Islet of Langerhans (tissue), 1 donor: ENCODE results near the gene PLEKHA8.
A peak's percentile ranks its signal among the peaks of the same experiment; 100 is the strongest.
"Not testable (repeated sequence)": the region's sequence is repeated elsewhere in the genome, so short reads cannot be mapped to it uniquely, and the experiment has no call there.

Source experiments
- FAIRE-seq: peaks from one replicate; lab custom pipeline; 2011; peaks lifted over from hg19 to GRCh38; lab: Jason Lieb, UNC

PLEKHA8 gene

DNA sequence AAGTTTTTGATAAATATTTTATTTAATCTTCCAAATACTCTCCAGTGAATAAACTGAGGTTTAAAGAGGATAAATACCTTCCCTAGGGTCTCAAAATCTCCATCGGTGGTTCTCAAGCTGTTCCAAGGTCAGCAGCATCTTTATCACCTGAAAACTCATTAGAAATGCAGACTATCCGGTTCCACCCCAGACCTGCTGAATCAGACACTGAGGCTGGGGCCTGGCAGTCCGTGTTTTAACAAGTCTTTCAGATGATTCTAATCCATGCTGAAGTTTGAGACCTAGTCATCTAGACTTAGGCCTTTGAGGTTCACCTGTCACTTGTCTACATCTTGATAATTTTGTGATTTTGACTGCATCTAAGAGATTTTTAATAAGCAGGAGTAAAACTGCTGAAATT lies 37.5 kb downstream of the PLEKHA8 start:
- no peak for FAIRE-seq

DNA sequence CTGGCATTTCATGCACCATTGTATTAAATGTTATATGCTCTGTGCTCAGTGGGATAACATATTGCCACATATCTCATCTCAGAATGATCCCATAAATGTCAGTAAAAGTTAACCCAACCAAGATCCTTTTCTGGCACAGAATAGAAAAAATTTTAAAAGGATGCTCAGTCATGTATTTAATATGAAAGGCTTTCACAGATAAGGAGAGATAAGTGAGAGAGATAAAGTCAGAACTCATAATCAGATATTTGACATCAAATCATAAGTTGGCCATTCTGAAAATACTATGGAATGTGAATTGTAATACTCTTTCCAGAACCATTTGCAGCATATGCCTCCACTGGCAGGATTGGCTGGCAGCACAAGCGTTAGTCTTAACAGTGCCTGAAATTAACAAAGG lies 38.5 kb downstream of the PLEKHA8 start:
- no peak for FAIRE-seq

DNA sequence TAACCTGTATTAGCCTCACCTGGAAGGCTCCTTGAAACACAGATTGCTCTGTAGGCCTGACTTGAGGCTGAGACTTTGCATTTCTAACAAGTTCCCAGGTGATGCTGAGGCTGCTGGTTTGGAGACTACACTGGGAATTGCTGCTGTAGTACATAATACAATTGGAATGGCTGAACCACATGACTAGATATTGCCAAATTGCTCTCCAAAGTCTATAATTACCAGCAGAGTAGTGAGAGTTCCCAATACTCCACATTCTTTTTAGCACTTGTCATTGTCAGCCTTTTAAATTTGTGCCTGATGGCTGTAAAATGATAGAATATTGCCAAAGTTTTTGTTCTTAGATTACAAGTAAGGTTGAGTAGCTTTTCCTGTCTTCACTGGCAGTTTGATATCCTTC lies 39.9 kb downstream of the PLEKHA8 start:
- no peak for FAIRE-seq

DNA sequence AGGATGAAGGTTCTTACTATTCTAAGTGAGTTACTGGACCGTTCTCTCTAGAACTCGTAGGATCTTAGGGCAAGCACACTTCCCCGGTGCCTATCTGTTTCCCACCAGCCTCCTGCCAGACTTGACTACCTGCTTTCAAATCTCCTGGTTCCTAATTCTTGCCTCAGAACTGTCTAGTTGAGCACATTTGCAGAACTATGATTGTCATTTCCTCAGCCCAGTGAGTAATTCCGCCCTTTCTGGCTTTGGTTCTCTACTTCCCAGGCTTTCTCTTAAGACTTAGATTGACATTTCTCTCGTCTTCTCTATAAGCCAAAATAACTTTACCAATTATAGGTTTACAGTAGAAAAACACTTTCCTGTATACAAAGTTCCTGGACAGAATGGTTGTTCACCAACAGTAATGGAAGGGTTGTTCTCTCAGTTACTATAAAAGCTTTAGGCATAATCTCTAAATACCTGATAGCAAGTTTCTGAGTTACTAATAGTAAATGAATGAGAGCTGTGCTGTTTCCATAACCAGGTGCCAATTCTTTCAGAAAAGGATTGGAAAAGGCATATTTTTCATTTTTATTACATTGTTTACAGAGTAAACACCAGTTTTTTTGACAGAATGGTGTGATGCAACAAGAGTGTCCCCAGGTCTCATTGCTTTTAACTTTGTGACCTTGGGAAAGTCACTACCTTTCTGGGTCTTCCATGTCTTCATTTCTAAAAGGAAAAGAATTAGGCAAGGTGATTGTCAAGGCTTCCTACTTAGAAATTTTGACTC lies 41.1 kb downstream of the PLEKHA8 start:
- no peak for FAIRE-seq

DNA sequence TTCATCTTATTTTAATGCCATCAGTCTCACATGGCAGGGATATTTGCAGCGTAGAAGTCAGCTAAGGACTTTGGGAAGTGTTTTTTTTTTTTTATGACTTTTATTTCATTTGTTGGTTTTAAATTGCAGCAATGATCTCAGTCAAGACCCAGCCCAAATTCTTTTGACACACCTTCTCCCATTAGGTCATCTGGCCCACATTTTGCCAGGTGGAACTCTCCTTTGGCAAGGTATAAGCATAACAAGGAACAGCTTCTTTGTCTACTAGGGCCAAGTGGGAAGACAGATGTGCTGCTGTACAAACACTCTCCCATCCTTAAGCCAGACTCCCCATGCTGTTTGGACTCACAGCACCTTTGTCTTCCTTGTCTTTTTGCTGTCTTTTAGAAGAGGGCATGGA lies 41.8 kb downstream of the PLEKHA8 start:
- FAIRE-seq = no peak

DNA sequence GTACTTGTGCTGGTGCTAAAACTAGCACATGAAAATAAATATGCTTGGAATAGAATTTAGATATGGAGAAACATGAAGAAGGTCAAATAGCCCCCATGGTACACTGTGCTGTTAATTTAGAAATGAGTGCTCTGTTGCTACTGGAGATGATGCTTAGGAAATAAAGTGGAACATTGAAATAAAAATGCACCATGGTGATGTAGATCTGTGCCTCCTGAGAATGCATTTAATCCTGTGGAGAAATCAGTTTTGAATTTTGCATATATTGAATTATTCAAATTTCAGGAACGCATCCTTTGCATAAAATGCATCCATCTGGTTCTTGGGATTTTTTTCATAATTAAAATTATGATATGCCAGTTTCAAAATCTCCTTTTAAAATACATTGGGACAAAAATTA lies 44.5 kb downstream of the PLEKHA8 start:
- no peak for FAIRE-seq

DNA sequence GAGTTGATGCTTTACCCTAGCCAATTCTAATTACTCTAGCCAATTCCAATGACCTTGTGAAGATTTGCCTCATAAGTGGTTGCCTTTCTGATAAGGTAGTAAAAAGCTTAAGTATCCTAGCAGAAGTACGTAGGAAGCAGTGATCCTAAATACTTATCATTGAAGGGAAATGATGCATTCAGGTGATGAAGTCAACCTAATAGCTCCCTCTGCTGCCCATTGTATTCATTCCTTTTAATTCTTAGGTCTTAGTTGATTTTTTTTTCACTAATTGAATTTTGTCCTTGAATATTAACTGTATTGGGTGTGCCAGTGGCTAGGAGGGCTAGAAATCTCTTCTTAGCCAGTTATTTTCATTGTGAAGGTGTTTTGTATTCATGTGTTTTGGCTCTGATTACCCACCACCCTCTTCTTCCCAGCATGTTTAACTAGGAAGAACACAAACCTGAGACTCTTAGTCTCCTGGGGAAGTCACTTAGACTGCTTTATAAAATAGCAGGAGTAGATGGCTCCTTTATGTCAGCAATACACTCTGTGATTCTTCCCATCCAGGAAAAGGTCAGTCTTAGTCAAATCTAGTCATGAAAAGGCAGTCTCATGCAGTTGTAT lies 46.3 kb downstream of the PLEKHA8 start:
- FAIRE-seq = peak; percentile 97

DNA sequence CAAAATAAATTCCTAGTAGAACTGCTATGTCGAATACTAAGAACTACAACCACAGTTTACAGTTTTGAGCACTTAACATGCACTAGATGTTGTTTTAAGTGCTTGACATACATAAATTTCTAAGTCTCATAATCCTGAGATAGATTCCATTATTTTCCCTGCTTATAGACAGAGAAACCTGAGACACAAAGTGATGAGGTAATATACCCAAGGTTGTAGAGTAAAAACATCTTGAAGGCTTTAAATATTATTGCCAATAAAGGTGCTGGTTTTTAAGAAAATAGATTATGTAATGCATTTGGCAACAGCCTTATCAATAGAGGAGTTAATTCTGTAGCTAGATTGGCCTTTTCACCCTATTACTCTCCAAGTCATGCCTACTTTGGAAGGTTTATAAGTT lies 48.2 kb downstream of the PLEKHA8 start:
- FAIRE-seq = no peak

DNA sequence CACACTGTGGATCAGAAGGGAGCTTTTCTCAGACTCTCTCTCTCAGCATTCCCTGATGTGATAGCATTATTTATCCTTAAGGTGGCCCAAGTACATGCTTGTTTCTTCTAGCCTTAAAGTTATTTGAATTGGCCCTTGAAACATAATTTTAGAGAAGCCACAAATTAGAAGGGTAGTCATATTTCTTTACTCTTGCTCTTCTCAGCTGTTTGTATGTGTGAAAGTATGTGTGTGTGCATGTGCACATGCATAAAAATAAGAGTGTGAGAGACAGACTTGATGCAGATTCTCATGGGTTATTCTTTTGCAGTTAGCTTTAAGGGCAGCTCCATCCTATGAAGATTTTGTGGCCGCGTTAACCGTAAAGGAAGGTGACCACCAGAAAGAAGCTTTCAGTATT lies 50.1 kb downstream of the PLEKHA8 start:
- FAIRE-seq = no peak

DNA sequence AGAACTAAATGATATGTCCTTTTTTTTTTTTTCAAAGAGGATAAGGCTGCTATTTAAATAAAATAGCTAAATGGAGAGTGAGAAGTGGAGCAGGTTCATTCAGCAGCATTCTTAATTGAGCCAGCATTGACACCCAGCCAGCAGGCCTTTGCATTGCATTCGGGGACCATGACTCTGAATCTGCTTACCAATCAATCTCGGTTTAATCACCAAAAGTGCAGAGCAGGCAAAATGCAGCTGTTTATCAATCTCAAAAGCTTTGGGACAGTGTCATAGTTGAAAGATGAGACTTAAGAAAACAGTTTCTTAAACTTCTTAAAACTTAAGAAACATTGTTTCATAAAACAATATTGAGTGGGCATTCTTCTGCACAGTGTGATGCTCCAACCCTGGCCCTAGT lies 51.7 kb downstream of the PLEKHA8 start:
- FAIRE-seq = no peak

DNA sequence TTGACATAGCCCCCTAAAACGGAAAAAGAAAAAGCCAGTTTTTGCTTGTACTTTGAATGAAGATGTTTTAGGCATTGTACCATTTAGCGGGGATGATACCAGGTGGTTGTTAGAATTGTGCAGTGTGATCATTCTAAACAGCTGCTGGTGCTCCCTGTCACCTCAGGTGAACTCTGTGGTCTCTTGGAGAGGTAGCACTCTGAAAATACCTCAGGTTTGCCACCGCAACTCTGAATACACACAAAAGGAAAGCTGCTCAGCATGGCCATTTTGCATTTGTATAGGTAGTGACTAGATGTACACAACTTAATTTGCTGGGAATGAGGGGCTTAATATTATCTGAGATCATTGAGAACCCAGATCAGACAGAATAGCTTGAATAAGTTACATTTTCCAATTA lies 52.6 kb downstream of the PLEKHA8 start:
- no peak for FAIRE-seq

DNA sequence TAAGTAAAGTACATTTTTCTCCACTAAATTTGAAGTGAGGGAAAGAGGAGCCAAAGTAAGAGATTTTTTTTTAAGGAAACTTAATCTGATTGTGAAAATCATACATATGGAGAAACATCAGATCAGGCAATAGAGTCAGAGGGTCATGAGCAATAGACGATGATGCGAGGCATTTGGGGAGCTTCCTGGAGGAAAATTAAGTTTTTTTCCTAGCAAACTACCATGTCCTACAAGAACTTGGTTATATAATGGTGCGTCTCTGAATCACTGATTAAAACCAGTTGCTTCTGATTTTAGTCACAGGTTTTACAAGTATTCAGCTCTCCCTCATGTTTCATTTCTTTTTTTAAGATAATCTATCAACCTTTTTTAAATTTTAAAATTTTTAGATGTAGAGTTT lies 54.5 kb downstream of the PLEKHA8 start:
- FAIRE-seq = no peak

DNA sequence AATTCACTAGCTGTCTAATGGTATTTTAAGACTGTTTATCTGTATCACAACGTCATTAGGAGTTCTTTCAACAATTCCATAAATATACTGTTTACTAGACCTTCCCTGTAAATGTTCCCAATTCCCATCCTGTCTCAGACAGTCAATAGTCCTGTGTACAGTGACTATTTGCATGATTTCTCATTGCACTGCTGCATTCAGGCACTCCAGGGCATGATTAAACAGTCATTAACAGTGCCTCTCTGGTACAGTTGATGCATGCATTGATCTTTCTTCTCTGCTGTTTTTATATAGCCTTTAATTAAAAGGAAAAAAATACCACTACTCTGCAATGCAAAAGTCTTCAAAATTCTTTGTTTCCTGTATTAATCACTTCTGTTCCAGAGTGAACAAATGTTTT lies 55.1 kb downstream of the PLEKHA8 start:
- FAIRE-seq = no peak

DNA sequence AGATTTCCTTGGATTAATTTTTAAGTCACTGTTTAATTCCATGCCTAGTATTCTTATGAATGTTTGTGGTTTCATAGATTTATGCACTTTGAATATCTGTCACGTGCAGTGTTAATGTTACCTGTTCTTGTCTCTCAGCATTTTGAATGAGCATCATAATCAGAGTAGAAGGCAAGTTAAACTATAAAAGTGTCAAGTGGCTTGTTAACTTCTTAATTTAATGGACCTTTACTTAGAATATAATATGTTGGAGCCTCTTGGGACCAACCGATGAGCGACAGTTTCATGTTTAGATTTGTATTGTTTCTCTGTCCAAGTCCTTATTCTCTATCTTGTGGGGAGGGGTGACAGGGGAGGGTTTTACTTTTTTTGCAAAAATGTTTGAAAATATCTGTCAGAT lies 56.0 kb downstream of the PLEKHA8 start:
- no peak for FAIRE-seq

DNA sequence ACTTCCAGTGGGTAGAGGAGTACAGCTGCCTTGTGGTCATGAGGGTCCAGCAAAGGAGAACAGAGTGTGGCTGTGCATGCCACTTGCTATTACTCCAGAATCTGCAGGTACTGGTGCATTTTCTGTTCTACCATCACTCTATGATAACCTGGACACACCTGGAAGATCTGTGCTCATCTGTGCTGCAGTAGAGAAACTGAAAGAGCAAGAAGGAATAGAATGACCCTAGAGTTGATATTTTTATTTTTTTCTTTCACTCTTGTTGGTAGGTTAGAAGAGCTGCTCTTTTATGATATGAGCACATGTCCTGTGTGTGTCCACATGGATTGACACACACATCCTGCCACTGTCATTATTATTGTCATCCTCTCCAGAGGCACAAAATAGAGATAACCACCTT lies 58.3 kb downstream of the PLEKHA8 start:
- FAIRE-seq = no peak

DNA sequence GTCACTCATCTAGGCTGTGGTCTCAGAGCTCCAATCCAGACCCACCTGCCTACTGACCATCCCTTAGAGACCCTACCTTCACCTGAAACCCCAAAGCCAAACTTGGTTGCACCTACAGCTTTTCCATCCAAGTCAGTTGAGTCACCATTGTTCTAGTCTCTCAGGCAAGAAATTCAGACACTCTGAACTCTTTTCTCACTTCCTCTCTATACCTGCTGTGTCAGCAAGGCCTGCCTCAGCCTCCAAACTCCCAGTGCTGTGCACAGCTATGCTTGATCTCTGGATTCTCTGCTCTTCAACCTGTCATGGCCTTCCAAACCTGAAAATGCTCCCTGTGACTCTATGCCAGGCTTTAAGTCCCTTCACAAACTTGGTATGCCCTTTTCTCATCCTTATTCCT lies 59.2 kb downstream of the PLEKHA8 start:
- FAIRE-seq = no peak

DNA sequence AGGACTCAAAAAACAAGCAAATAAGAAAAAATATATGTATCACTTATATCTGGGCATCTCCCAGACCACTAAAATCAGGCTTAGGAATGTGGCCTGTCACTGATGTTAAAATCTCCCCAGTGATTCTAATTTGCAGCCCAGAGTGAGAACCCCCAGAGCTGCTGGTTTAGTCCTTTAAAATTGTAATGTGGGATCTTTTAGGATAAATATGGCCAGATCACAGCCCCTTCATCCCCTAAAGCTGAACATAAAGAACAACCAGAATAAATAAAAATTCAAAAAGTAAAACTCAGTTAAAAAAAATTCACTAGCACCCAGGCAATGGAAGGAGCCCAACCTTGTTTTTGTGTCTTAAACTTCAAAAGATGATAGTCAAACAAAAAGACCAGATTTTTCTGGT lies 60.1 kb downstream of the PLEKHA8 start:
- no peak for FAIRE-seq

DNA sequence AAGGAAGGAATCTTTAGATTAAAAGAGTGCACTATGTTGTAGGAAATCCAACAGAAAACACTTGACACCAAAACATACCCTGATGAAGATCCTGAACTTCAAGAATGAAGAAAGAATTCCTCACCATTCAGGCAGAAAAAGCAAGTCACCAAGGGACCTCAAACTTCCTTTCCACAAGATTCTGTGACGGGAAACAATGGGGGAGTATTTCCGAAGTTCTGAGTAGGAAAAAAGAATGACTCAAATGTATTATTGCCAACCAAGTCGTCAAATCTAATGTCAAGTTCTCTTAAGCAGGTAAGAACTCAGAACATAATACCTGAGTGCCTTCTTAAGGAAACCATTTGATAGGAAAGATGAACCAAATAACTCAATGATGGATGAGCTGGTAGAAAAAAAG lies 61.9 kb downstream of the PLEKHA8 start:
- FAIRE-seq = no peak

DNA sequence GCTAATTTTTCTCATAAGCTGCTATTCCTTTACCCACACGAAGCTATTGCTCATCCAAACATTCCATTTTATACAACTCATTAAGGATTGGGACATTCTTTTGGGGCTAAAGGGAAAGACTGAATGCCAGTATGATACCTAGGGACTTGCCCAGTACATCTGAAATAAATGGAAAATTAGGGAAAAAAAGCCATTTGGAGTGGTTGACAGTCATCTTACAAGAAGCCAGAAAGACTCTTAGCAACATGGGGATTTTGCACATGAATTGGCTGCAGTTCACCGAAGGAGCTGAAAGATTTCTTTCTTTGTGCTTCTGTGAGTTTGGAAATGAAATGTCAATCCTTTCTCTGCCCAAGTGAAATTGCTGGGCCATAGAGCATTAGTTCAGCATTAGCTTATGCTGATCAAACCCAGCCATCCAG lies 63.3 kb downstream of the PLEKHA8 start:
- no peak for FAIRE-seq

DNA sequence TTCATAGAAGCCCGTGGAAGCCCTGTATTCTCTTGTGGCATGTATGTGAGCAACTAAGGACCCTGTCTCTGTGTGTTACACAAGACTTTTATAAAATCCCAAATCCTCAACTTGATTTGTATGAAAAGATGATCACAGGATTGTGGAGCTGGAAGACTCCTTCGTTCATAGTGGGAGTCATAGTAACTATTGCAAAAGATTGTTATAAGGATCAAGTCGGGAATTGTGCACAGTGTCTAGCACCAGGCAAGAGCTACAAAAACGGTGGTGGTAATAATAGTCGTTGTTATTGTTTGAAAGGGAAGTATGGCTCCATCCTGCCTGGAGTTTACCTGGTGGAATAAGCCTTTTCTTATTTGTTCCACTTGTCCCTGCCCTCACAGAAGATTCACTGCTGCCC lies 63.8 kb downstream of the PLEKHA8 start:
- no peak for FAIRE-seq

DNA sequence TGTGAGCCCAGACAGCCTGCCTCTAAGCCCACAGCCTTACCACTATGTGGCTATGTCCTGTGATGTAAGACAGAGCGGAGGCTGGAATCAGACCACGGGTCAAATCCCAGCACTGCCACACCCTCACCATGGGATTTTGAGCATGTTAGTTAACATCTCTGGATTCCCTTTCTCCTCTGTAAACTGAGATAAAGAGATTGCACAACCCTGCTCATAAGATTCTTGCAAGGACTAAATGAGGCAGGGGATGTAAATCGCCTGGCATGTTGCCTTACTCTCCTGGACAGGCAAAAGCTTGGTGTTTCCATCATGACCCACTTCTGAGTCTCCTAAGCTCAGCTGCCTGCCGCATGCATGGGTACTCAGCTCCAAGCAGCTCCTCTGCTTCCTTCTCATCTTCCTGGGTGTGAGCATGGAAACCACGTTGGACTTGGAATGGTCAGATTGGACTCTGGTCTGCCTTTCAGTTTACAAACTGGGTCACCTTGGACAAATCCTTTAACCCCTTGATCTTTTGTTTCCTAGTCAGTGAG lies 65.3 kb downstream of the PLEKHA8 start:
- no peak for FAIRE-seq

DNA sequence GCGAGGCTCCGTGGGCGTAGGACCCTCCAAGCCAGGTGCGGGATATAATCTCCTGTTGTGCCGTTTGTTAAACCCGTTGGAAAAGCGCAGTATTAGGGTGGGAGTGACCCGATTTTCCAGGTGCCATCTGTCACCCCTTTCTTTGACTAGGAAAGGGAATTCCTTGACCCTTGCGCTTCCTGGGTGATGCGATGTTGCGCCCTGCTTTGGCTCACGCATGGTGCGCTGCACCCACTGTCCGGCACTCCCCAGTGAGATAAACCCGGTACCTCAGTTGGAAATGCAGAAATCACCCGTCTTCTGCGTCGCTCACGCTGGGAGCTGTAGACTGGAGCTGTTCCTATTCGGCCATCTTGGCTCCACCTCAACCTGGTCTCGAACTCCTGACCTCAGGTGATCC lies 70.4 kb downstream of the PLEKHA8 start:
- not testable (repeated sequence) for FAIRE-seq

DNA sequence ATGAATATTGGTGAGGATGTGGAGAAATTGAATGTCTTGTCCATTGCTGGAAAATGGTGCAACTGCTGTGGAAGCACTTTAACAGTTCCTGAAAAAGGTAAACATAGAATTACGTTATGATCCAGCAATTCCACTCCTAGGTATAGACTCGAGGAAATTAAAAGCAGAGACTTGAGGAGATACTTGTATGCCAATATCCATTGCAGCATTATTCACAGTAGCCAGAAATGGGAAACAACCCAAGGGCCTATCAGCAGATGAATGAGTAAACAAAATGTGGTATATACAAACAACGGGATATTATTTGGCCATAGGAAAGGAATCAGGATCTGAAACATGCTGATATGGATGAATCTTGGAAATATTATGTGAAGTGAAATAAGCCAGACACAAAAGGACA lies 74.1 kb downstream of the PLEKHA8 start:
- no peak for FAIRE-seq

DNA sequence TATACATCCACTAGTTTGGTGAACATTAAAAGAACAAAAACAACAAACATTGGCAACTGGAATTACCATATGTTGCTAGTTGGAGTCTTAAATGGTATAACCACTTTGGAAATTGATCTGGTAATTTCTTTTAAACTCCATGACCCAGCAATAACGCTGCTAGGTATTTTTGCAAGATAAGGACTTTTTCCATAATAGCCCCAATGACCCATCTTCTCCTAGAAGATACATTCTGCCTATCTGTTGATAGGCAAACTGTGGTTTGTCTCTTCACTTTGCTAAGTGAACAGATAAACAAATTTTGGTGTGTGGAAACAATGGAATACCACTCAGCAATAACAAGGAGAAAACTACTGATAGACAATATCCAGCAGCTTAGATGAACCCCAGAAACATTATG lies 75.9 kb downstream of the PLEKHA8 start:
- no peak for FAIRE-seq
